ENCODE data around the gene PASK.

The PASK gene

GRCh38 chr2:241146286-241146685 is 3.0 kb downstream of the PASK start:
- no peak for DNase-seq

- DNase-seq = no peak
Observed at GRCh38 chr2:241142593-241142992, 6.7 kb downstream of the PASK start.

DNA sequence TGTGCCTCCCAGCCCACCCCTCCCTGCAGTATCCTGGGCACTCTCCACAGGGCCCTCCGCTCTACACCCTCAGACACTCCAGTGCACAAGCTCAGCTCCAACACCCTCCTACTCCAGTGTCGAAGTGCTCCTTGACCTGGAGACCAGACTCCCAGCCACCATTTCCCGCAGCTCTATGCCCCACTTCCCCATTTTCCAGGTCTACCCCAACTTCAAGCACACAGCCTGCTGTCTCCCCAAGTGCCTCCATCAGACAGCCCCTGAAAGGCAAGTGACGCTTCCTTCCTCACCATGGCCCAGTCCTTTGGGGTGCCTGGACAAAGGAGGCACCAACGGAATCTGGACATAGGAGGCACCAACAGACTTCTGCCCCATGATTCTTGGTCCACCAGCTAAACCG is 7.2 kb downstream of the PASK start:
- no peak for DNase-seq

- no peak for DNase-seq
Observed at GRCh38 chr2:241141214-241141770, 8.0 kb downstream of the PASK start.

DNA sequence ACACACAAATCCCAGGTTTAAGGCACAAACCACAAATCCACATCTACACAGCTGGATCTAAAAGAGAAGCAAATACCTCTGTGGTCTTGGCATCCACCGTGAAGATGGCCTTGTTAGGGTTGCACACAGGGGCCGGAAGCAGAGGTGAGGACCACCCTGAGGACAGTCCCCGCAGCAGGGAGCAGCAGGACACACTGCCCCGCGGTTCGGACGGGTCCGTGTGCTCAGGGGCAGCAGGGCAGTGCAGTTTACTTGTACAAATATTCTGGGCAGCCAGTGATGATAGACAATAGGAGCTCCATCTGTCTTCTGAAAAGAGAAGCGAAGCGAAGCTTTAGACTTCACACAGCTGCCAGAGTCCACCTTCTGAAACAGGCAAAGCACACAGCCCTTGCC is 8.8 kb downstream of the PASK start:
- no peak for DNase-seq

GRCh38 chr2:241139531-241140444 is 9.5 kb downstream of the PASK start:
- no peak for DNase-seq

DNA sequence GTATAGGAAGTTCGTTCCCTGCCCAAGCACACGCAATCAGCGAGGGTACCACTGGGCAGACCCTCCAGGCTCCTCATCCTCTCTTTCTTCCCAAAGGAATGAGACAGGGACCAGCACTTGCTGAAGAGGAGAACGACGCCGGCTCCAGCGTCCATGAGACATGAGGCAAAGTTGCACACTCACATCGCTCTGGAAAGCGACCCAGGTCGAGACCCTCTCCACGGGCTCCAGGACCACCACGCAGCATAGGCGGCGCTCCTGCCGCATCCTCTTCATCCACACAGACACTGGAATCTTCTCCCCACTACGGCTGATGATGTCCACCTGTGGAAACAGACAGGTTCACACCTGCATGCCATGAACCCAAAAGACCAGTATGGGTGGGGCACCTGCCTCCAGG is 10.8 kb downstream of the PASK start:
- no peak for DNase-seq

- no peak for DNase-seq
Observed at GRCh38 chr2:241137276-241138190, 11.7 kb downstream of the PASK start.

- no peak for DNase-seq
Observed at GRCh38 chr2:241136661-241137260, 12.5 kb downstream of the PASK start.

- DNase-seq = no peak
Observed at GRCh38 chr2:241136191-241136590, 13.1 kb downstream of the PASK start.

DNA sequence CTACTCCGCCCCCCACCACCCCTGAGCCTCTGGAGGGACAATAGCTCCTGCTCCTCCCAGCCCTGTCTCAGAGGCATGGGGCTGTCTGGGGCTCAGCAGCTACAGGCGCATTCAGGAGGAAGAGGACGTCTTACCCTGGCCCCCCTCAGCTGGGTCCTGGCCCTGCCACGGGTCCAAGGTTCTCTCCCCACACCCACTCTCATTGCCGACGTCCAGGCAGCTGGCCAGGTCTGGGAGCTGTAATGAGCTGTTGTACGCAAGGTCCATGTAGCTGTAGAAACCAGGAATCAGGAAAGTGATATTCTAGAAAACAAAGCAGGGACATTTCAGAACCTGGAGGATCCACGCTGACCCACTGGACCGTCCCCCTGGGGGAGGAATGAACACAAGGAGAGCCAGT is 13.5 kb downstream of the PASK start:
- no peak for DNase-seq

- no peak for DNase-seq
Observed at GRCh38 chr2:241134711-241135110, 14.6 kb downstream of the PASK start.

- no peak for DNase-seq
Observed at GRCh38 chr2:241133436-241133820, 15.8 kb downstream of the PASK start.

GRCh38 chr2:241132538-241133435 is 16.5 kb downstream of the PASK start:
- DNase-seq = no peak

DNA sequence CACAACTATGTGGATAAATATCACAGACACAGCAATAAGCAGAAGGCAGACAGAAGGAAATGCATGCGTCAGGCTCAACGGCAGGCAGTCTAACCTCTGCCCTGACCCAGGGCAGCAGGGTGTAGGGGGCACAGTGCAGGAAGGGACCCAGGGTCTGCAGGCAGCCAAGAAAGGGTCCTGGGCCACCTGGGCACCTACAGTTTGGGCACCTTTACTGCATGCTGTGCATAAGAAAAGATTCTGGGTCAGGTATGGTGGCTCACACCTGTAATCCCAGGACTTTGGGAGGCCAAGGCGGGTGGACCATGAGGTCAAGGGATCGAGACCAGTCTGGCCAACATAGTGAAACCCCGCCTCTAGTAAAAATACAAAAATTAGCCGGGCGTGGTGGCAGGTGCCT is 17.7 kb downstream of the PASK start:
- DNase-seq = no peak

GRCh38 chr2:241130316-241130715 is 19.0 kb downstream of the PASK start:
- DNase-seq = no peak

DNA sequence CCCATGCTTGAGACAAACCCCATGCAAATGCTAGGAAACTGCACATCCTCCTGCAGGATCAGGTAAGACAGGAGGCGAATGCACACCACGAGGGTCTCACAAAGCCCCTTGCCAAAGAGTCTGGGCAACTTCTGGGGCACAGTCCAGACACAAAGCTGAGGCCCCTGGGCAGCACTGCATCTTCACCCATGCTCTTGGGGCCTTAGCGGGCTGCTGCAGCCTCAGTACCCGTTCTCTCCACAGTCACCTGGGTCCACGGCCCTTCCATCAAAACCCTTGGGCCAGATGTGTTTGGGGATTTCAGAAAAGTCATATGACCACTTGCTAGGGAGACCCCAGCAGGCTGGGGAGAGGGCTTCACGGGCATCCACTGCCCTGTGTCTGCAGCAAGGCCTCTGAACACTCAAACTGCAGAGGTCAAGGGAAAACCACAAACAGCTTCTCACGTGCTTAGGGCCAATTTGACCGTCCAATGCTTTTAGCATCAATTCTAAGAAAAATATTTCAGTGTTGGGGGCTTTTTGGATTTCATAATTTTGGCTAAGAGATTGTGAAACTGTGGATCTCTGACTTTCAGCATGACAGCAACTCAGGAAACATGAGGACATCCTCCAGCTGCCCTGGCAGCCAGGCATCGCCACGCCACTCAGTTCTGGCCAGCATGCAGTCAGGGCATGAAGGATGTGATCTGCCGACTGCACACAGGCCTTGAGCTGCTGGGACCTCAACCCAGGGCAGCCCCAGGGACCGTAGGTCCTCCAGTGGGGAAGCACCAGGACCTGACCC is 20.0 kb downstream of the PASK start:
- DNase-seq = no peak

DNA sequence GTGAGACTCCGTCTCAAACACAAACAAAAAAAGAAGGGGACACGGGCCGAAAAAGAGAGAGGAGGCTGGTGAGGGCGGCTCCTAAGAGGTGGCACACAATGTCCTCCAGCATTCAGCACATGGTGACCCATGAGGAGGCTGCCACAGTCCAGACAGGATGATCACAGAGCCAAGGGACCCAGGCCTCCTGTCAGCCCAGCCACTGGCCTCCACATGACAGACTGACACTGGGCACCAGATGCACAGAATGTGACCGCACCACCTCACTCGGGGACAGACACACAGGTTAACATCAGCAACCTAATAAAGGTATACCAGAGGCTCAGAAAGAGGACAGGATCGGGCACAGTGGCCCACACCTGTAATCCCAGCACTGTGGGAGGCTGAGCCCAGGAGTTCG is 21.0 kb downstream of the PASK start:
- DNase-seq = no peak

- DNase-seq = no peak
Observed at GRCh38 chr2:241126771-241127202, 22.5 kb downstream of the PASK start.

- no peak for DNase-seq
Observed at GRCh38 chr2:241126201-241126611, 23.1 kb downstream of the PASK start.

GRCh38 chr2:241125626-241126025 is 23.6 kb downstream of the PASK start:
- DNase-seq = no peak

All from HCEC 1CT (cell line).